HepG2 (cell line): ENCODE measurements around the gene STX5. TPM values are rescaled to one million over a fixed set of nuclear protein-coding genes. Genes with fewer than 3 reads are reported as not detected.

ENCODE experiments used
- GTF3A ChIP-seq: sonication (generic); formaldehyde crosslinking; conservative IDR thresholded peaks from 2 replicates; pipeline ENCODE4 v1.4.0; 2020; ENCODE audit warnings: mild to moderate bottlenecking, missing genetic modification reagents
- HDAC2 ChIP-seq: sonication (generic); formaldehyde crosslinking; IDR thresholded peaks from 2 replicates; pipeline ENCODE4 v1.4.0; 2020; ENCODE audit warnings: missing genetic modification reagents
- KDM5B ChIP-seq: sonication (generic); formaldehyde crosslinking; IDR thresholded peaks from 2 replicates; pipeline ENCODE4 v1.4.0; 2020; ENCODE audit warnings: missing genetic modification reagents, mild to moderate bottlenecking, borderline replicate concordance
- RFX1 ChIP-seq: fragments of 450-650 bp; IDR thresholded peaks from 2 replicates; pipeline ENCODE4 v1.6.1; 2017
- SALL1 ChIP-seq: sonication (generic); formaldehyde crosslinking; IDR thresholded peaks from 2 replicates; pipeline ENCODE4 v1.8.0; 2022; ENCODE audit warnings: mild to moderate bottlenecking, missing genetic modification reagents
- SIX4 ChIP-seq: sonication (generic); formaldehyde crosslinking; IDR thresholded peaks from 2 replicates; pipeline ENCODE4 v1.4.0; 2020; ENCODE audit warnings: missing genetic modification reagents
- SP5 ChIP-seq: IDR thresholded peaks from 2 replicates; pipeline ENCODE4 v1.6.1; 2016; ENCODE audit warnings: low read depth, borderline replicate concordance
- ZBTB7A ChIP-seq: sonication (generic); formaldehyde crosslinking; IDR thresholded peaks from 2 replicates; pipeline ENCODE4 v1.8.0; 2022; ENCODE audit warnings: mild to moderate bottlenecking, missing genetic modification reagents
- ZFP37 ChIP-seq: sonication (generic); formaldehyde crosslinking; IDR thresholded peaks from 2 replicates; pipeline ENCODE4 v1.4.0; 2020; ENCODE audit warnings: missing genetic modification reagents, borderline replicate concordance
- ZFP90 ChIP-seq: sonication (generic); formaldehyde crosslinking; IDR thresholded peaks from 2 replicates; pipeline ENCODE4 v1.8.0; 2022; ENCODE audit warnings: missing genetic modification reagents, mild to moderate bottlenecking, inconsistent platforms, borderline replicate concordance
- ZNF337 ChIP-seq: sonication (generic); formaldehyde crosslinking; IDR thresholded peaks from 2 replicates; pipeline ENCODE4 v1.5.1; 2020; ENCODE audit warnings: missing genetic modification reagents, low read depth, mild to moderate bottlenecking, borderline replicate concordance
- ZNF547 ChIP-seq: sonication (generic); formaldehyde crosslinking; IDR thresholded peaks from 2 replicates; pipeline ENCODE4 v1.5.1; 2020; ENCODE audit warnings: mild to moderate bottlenecking, missing genetic modification reagents
- ZNF747 ChIP-seq: sonication (generic); formaldehyde crosslinking; IDR thresholded peaks from 2 replicates; pipeline ENCODE4 v1.8.1; 2023; ENCODE audit warnings: missing genetic modification reagents, mild to moderate bottlenecking, borderline replicate concordance
- ZSCAN25 ChIP-seq: sonication (generic); formaldehyde crosslinking; IDR thresholded peaks from 2 replicates; pipeline ENCODE4 v1.8.0; 2022; ENCODE audit warnings: mild to moderate bottlenecking, missing genetic modification reagents
- polyA plus RNA-seq, 8 experiments: library from polyadenylated mRNA; depleted of rRNA in 3 of 8; stranded (reverse) in 7 of 8; unstranded in 1 of 8; fragments of >200 nt; fragmentation: Illumina TruSeq in 4 of 8; extraction: Trizol in 4 of 8; gene quantifications; 2 replicates each; pipeline versions ENCODE4 v1.2.1 to v1.2.3, GENCODE V29; 2011 to 2016; ENCODE audit warnings: low read depth in 4 of 8, missing spikeins in 1 of 8, mixed read lengths in 1 of 8; ENCODE audit not compliant: insufficient read depth in 1 of 8
- total RNA-seq, 5 experiments: library from RNA; depleted of rRNA; stranded (reverse); fragments of >200 nt; fragmentation: Illumina TruSeq; extraction: Trizol; gene quantifications; 2 replicates each; pipeline ENCODE4 v1.2.3, GENCODE V29; 2016; ENCODE audit warnings: low read depth in 1 of 5
- TF ChIP-seq, protein P1 (sequence below): sonication (generic); formaldehyde crosslinking; IDR thresholded peaks from 2 replicates; pipeline ENCODE4 v1.5.1; 2020; ENCODE audit warnings: mild to moderate bottlenecking, missing genetic modification reagents, moderate library complexity
- TF ChIP-seq, protein P2 (sequence below): sonication (generic); formaldehyde crosslinking; IDR thresholded peaks from 2 replicates; pipeline ENCODE4 v1.5.0; 2020; ENCODE audit warnings: mild to moderate bottlenecking, missing genetic modification reagents
- TF ChIP-seq, protein P3 (sequence below): sonication (generic); formaldehyde crosslinking; IDR thresholded peaks from 2 replicates; pipeline ENCODE4 v1.8.0; 2022; ENCODE audit warnings: missing genetic modification reagents, low read depth, mild to moderate bottlenecking, borderline replicate concordance
- TF ChIP-seq, protein P4 (sequence below): sonication (generic); formaldehyde crosslinking; IDR thresholded peaks from 2 replicates; pipeline ENCODE4 v1.5.1; 2020; ENCODE audit warnings: mild to moderate bottlenecking, missing genetic modification reagents, moderate library complexity
- TF ChIP-seq, protein P5 (sequence below): sonication (generic); formaldehyde crosslinking; IDR thresholded peaks from 2 replicates; pipeline ENCODE4 v1.4.0; 2020; ENCODE audit warnings: missing genetic modification reagents

STX5 gene
- total and polyA plus RNA-seq, 2 of the 13 experiments (the other 11 are each of a cell fraction or from before 2014, with no cell fraction given), result 26.9 to 30.0 TPM

DNA sequence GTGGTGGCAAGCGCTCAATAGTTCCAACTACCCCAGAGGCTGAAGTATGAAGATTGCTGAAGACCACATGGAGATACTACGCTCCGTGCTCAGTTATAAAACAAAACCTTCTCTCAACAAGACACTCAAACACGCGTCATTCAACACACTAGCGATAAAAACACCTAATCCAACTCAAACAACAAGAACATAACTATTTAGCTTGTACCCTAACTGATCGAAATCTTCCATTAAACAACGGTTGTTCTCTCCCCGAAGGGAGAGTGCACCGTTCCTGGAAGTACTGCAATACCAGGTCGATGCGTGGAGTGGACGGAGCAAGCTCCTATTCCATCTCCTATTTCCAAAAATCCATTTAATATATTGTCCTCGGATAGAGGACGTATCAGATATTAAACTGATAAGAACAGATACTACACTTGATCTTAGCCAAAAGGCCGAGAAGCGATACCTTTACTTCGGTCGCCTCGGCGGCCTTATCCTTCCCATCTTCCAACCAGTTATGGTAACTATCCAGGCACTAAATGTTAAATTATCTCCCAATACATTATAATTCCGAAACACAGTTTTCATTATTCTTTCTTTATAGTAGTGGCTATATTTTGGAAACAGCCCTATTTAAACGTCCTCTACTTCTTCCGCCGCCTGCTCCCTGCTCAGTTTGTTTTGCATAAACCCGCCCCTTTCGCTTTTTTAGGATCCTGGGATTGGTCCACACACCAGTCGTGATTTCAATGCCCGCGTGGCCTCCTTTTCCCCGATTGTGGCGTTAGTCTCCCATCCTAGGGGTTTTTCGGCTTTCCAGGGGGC, 9.7 kb upstream of the STX5 start (continued):
- TF ChIP-seq, protein P1, sequence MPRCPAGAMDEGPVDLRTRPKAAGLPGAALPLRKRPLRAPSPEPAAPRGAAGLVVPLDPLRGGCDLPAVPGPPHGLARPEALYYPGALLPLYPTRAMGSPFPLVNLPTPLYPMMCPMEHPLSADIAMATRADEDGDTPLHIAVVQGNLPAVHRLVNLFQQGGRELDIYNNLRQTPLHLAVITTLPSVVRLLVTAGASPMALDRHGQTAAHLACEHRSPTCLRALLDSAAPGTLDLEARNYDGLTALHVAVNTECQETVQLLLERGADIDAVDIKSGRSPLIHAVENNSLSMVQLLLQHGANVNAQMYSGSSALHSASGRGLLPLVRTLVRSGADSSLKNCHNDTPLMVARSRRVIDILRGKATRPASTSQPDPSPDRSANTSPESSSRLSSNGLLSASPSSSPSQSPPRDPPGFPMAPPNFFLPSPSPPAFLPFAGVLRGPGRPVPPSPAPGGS, result no peak
- TF ChIP-seq GTF3A (CRISPR knock-in tag) (0 out of 2 replicates have a peak, but pooled peaks have one; percentile 21), HDAC2 (peak; percentile 89), ZNF547 (CRISPR knock-in tag) (no peak; the same call in none of the 2 replicates), ZNF337 (CRISPR knock-in tag) (peak; percentile 75; the same call in 1 of the 2 replicates), SP5 (CRISPR knock-in tag) (peak; percentile 55; the same call in 1 of the 2 replicates), ZSCAN25 (CRISPR knock-in tag) (peak; percentile 57; the same call in 1 of the 2 replicates), KDM5B (CRISPR knock-in tag) (no peak), ZNF747 (no peak; the same call in 1 of the 2 replicates), RFX1 (no peak; the same call in 1 of the 2 replicates), ZFP37 (CRISPR knock-in tag) (peak; percentile 92; the same call in 1 of the 2 replicates), SIX4 (CRISPR knock-in tag) (peak; percentile 68), ZBTB7A (CRISPR knock-in tag) (peak; percentile 72; the same call in 1 of the 2 replicates), ZFP90 (CRISPR knock-in tag) (0 out of 2 replicates have a peak, but pooled peaks have one; percentile 33), SALL1 (CRISPR knock-in tag) (peak; percentile 11; the same call in 1 of the 2 replicates)
- TF ChIP-seq, protein P2, sequence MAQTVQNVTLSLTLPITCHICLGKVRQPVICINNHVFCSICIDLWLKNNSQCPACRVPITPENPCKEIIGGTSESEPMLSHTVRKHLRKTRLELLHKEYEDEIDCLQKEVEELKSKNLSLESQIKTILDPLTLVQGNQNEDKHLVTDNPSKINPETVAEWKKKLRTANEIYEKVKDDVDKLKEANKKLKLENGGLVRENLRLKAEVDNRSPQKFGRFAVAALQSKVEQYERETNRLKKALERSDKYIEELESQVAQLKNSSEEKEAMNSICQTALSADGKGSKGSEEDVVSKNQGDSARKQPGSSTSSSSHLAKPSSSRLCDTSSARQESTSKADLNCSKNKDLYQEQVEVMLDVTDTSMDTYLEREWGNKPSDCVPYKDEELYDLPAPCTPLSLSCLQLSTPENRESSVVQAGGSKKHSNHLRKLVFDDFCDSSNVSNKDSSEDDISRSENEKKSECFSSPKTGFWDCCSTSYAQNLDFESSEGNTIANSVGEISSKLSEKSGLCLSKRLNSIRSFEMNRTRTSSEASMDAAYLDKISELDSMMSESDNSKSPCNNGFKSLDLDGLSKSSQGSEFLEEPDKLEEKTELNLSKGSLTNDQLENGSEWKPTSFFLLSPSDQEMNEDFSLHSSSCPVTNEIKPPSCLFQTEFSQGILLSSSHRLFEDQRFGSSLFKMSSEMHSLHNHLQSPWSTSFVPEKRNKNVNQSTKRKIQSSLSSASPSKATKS (CRISPR knock-in tag), result peak; percentile 96; the same call in 1 of the 2 replicates
- TF ChIP-seq, protein P3, sequence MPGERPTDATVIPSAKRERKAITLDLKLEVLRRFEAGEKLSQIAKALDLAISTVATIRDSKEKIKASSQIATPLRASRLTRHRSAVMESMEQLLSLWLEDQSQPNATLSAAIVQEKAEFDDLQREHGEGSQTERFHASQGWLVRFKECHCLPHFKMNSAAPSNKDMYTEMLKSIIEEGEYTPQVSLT, result peak; percentile 56; the same call in 1 of the 2 replicates
- TF ChIP-seq, protein P4, sequence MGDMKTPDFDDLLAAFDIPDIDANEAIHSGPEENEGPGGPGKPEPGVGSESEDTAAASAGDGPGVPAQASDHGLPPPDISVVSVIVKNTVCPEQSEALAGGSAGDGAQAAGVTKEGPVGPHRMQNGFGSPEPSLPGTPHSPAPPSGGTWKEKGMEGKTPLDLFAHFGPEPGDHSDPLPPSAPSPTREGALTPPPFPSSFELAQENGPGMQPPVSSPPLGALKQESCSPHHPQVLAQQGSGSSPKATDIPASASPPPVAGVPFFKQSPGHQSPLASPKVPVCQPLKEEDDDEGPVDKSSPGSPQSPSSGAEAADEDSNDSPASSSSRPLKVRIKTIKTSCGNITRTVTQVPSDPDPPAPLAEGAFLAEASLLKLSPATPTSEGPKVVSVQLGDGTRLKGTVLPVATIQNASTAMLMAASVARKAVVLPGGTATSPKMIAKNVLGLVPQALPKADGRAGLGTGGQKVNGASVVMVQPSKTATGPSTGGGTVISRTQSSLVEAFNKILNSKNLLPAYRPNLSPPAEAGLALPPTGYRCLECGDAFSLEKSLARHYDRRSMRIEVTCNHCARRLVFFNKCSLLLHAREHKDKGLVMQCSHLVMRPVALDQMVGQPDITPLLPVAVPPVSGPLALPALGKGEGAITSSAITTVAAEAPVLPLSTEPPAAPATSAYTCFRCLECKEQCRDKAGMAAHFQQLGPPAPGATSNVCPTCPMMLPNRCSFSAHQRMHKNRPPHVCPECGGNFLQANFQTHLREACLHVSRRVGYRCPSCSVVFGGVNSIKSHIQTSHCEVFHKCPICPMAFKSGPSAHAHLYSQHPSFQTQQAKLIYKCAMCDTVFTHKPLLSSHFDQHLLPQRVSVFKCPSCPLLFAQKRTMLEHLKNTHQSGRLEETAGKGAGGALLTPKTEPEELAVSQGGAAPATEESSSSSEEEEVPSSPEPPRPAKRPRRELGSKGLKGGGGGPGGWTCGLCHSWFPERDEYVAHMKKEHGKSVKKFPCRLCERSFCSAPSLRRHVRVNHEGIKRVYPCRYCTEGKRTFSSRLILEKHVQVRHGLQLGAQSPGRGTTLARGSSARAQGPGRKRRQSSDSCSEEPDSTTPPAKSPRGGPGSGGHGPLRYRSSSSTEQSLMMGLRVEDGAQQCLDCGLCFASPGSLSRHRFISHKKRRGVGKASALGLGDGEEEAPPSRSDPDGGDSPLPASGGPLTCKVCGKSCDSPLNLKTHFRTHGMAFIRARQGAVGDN, result no peak
- TF ChIP-seq, protein P5, sequence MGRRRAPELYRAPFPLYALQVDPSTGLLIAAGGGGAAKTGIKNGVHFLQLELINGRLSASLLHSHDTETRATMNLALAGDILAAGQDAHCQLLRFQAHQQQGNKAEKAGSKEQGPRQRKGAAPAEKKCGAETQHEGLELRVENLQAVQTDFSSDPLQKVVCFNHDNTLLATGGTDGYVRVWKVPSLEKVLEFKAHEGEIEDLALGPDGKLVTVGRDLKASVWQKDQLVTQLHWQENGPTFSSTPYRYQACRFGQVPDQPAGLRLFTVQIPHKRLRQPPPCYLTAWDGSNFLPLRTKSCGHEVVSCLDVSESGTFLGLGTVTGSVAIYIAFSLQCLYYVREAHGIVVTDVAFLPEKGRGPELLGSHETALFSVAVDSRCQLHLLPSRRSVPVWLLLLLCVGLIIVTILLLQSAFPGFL (CRISPR knock-in tag), result no peak
